ENCODE data around the gene RNF39. TPM values are rescaled to one million over a fixed set of nuclear protein-coding genes. Genes with fewer than 3 reads are reported as not detected.
A peak's percentile ranks its signal among the peaks of the same experiment; 100 is the strongest.

Gene RNF39
- total RNA-seq, 1 donor from 2014 or later, result not detected

DNA sequence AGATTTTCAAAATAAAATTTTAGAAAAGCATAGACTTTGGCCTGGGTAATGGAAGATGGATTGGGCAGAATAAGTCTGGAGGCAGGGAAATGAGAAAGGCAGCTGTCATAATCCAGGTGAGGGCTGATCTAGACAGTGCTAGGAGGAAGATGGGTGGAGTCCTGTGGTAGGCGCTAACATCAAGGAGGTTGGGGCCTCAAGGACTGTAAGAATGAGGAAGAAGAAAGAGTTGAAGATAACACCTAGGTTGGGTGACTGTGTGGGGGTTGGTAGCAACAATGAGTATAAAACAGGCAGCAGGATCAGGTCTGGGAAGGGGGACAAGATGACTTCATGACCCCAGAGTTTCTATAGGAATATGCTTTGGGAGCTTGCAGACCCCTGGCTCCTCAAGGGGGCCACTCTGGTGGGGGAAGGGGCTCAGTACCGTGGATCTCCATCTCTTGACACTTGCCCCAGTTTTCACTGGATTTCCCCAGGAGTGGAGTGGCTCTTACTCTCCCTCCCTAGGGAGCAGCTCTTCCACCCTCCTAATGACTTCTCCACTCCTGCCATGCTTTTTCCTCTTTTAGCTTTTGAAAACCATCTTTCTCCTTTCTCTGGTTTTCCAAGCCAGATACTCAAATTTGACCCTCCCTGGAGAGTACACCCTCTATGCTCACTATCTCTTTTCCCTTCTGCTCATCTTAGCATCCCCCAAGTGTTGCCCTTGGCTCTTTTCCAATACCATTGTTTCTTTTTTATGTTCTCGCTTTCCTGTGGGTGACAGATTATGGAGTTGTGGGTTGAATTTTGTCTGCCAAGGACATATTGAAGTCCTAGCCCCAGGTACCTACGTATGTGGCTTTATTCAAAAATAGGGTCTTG lies 22.6 kb upstream of the RNF39 start:
- DNase-seq (ENCODE audit: low read depth), result no peak

DNA sequence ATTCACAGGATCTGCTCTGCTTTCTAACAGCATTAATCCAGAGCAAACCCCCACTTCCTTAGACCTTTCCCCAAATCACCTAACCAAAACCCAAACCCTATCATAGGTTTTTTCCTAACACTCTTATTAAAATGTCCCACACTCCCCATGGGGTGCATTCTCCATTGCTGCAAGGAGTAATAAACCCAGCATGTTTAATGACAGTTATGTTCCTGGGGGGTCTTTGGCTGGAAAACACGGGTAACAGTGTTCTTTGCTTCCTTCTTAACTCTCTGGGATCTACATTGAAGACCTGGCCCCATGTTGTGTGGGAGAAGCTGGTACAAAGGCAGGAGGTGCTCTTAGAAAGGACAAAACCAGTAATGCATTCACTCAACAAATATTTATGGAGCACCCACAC lies 21.3 kb upstream of the RNF39 start:
- DNase-seq (ENCODE audit: low read depth), result no peak

- DNase-seq (ENCODE audit: low read depth), result no peak
Observed at GRCh38 chr6:30093951-30094661, 18.5 kb upstream of the RNF39 start.

- no peak for DNase-seq (ENCODE audit: low read depth)
Observed at GRCh38 chr6:30092852-30093543, 17.4 kb upstream of the RNF39 start.

DNA sequence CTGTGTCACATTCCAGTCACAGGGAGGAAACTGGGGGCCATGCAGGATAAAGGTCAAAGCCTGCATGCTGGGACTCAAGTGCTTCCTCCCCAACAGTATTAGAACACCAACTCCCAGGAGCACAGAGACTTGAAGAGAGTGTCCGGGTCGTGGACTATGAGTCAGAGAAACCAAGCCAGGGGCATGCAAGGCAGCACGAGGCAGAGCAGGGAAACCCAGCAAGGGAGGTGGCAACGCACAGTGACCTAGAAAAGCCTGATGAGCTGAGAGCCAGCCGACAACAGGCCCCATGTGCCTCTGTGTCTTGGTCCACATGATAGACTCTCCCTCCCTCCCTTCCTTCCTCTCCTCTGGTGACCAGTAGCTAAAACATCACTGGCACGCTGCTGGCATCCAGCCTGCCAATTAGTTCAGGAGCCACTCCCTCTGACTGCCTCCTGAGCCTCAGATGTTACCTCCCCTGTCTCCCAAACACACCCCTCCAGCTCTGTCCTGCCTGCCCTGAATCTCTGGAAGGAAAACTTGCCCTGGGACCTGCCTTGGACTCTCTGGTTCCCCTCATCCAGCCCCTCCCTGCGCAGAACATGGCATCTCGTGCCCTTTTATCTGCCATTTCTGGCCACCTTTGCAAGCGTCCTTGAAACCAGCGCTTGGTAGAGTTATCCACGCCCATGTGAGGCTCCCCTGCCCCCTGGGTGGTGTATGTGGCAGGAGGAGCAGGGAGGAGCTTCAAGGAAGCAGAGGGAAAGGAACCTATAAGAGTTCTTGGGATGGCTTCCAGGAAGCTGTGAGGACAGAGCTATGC lies 16.2 kb upstream of the RNF39 start:
- peak; percentile 77 for DNase-seq (ENCODE audit: low read depth)

DNA sequence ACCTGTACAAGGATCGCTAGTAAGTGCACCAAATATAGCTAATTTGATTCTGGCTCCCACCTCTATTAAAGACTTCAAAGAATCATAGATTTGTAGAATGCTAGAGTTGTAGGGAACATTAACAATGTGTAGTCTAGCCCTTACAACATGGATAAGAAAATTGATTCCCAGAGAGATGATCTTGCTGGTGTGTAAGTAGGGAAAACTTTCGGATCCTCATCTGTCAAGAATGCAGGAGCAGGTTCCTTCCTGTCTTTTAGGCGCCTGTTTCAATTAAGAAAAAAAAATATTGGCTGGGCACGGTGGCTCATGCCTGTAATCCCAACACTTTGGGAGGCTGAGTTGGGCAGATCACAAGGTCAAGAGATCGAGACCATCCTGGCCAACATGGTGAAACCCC lies 12.3 kb upstream of the RNF39 start:
- DNase-seq (ENCODE audit: low read depth), result no peak

- DNase-seq (ENCODE audit: low read depth), result no peak
Observed at GRCh38 chr6:30077218-30077617, 1.6 kb upstream of the RNF39 start.

- no peak for DNase-seq (ENCODE audit: low read depth)
Observed at GRCh38 chr6:30075790-30076732, 492 bp upstream of the RNF39 start.

DNA sequence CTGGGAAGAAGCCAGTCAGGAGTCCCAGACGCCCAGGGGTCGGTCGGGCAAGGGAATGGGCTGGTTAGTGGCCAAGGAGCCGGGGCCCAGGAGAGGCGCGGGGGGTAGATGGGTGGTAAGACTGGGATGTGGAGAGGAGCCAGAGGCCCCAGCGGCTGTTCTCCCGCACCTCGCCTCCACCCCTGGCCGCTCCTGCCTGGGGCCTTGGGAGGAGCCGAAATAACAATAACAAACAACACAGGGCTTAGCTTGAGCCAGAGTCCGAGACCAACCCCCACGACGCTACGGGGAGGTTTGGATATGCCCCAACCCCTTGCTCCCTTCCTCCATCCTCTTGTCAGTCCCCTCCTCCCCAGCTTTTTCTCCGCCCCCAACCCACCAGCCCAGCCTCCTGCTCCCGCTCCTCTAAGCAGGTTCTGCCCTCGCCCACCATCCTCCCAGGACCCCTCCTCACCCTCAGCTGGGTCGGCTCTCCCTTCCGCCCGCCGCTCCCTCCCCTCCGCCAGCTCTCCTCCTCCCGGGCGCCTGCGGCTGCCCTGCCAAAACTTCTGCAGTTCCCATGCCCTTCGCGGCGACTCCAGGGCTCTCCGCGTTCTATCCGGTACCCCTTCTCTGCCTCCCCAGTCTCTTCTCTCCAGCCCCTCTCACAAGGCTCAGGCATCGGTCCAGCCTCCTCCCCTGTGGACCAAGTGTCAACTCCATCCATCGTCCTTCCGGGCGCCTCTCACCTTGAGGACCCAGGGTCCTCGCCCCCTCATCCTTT lies 1.1 kb downstream of the RNF39 start:
- no peak for DNase-seq (ENCODE audit: low read depth)

- DNase-seq (ENCODE audit: low read depth), result no peak
Observed at GRCh38 chr6:30073489-30074235, 1.9 kb downstream of the RNF39 start.

- no peak for DNase-seq (ENCODE audit: low read depth)
Observed at GRCh38 chr6:30071858-30072257, 3.7 kb downstream of the RNF39 start.

DNA sequence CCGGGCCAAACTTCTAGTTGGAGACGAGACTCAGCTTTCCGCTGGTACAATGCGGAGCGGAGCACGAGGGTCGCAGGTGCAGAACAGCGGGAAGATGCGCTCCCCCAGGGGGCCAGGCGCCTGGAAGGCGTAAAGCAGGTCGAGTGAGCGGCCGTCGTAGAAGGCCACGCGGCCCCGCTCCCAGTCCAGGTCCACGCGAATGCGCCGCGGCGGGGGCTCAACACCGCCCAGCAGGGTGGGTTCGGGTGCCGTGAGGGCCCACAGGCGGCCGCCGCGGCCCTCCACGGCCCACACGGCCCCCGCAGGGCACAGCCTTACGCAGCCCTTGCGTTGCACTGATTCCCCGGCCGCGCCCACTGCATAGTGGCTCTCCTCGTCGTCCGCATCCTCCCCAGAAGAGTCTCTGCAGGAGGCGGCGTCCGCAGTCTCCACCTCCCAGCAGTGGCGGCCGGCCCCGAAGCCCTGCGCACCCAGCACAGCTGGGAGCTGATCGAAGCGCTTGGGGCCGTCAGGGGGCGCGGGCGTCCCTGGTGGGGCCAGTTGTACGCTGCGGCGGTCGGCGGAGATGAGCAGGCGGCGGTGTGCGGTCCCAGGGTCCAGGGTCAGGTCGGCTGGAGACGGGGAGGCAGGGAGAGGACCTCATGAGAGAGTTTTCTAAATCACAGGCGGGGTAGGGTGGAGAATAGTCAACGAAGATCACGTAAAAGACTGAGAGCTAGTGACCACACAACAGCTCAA lies 4.3 kb downstream of the RNF39 start:
- no peak for DNase-seq (ENCODE audit: low read depth)

GRCh38 chr6:30067460-30068139 lies 8.0 kb downstream of the RNF39 start:
- no peak for DNase-seq (ENCODE audit: low read depth)

- peak; percentile 100 for DNase-seq (ENCODE audit: low read depth)
Observed at GRCh38 chr6:30066577-30067459, 8.8 kb downstream of the RNF39 start, which contains the start of gene PPP1R11. Gene PPP1R11 (plus strand): TSS chr6:30067198. CDS start chr6:30067411, 213 bp downstream.

DNA sequence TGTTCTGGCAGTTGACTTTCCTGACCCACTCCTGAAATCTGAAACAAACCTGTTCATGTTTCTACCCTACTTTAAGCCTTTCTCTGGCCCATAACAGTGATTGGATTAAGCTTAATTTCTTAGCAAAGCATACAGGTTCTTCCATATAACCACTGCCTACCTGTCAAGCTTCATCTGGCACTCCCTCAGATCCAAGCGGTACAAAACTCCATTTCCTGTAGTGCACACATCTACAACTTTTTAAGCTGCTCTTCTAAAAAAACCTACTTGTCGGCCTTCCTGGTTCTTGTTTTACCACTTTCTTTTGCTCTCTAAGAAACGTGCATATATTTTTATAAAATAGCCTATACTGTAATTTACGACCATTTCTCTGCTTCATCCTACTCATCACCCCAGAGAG lies 9.5 kb downstream of the RNF39 start:
- DNase-seq (ENCODE audit: low read depth), result no peak

GRCh38 chr6:30063315-30063714 lies 12.3 kb downstream of the RNF39 start:
- DNase-seq (ENCODE audit: low read depth), result no peak
